Endothelial cell of coronary artery (primary cell): ENCODE data around the gene PON1. TPM values are rescaled to one million over a fixed set of nuclear protein-coding genes. Genes with fewer than 3 reads are reported as not detected.

ENCODE experiments used
- total RNA-seq: library from RNA; depleted of rRNA; stranded (reverse); fragments of >200 nt; gene quantifications from 2 replicates; pipeline ENCODE4 v1.2.3, GENCODE V29; 2014

PON1 gene
- total RNA-seq, result not detected in 2 replicates

DNA sequence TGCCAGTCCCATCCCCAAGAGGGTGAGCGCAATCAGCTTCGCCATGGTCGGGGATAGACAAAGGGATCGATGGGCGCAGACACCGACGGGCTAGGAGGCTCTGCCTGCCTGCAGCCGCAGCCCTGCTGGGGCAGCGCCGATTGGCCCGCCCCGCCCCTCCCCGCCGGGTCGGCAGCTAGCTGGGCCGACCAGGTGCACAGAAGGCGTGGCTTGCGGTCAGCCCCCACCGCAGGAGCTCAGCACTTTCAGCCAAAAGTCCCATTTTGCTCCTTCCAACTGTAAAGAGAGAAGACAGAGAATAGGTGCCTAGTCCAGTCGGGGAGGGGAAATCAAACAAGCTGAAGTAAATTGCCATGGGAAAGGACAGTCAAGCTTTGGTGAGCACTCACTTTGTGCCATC is at the start of gene PON1:
PON1 (minus strand) TSS at position 102 of the 400 bp plus-strand sequence; CDS start at position 45, 57 bp downstream.

Other genes starting within 250 kb of the PON1 start
- 0.09 and 0.66 TPM in 2 replicates for gene PON3, start 71.8 kb upstream of the PON1 start, total RNA-seq
- 57.0 and 67.3 TPM in 2 replicates for gene PON2, start 110.5 kb upstream of the PON1 start, total RNA-seq
- gene ASB4, start 161.4 kb upstream of the PON1 start, total RNA-seq, result not detected in 2 replicates